Mesodermal cell (in vitro differentiated cells): ENCODE results near the gene OR2AJ1. TPM values are rescaled to one million over a fixed set of nuclear protein-coding genes. Genes with fewer than 3 reads are reported as not detected.

Experiments used
- H3K27ac ChIP-seq: 2 replicates; pipeline ENCODE4 v1.7.0; 2013; ENCODE audit warnings: mild to moderate bottlenecking, low read depth, low read length, moderate library complexity; ENCODE audit not compliant: severe bottlenecking
- H3K36me3 ChIP-seq: 2 replicates; pipeline ENCODE4 v1.7.1; 2013; ENCODE audit warnings: mild to moderate bottlenecking, low read length, moderate library complexity; ENCODE audit not compliant: control insufficient read depth, insufficient read depth
- H3K4me1 ChIP-seq: one replicate; pipeline ENCODE4 v1.7.1; 2013; ENCODE audit warnings: mild to moderate bottlenecking, low read length; ENCODE audit not compliant: insufficient read depth, control insufficient read depth, poor library complexity, severe bottlenecking
- H3K4me3 ChIP-seq: 2 replicates; pipeline ENCODE4 v1.7.0; 2013; ENCODE audit warnings: low read length, control low read depth, mild to moderate bottlenecking; ENCODE audit not compliant: insufficient read depth, poor library complexity, severe bottlenecking; ENCODE audit errors: extremely low read depth
- H3K9me3 ChIP-seq: 2 replicates; pipeline ENCODE4 v1.7.1; 2013; ENCODE audit warnings: mild to moderate bottlenecking, low read length, moderate library complexity; ENCODE audit not compliant: control insufficient read depth
- WGBS, 2 experiments: methylation state at CpG; one replicate each; pipeline ENCODE4 v1.1.5; 2013; ENCODE audit warnings: missing lambda C conversion rate in 2 of 2; ENCODE audit not compliant: insufficient coverage in 2 of 2; 5-methylcytosine and 5-hydroxymethylcytosine counted together
- polyA plus RNA-seq, 2 experiments: library from polyadenylated mRNA; stranded (reverse); fragments of 50-300 nt; gene quantifications; one replicate each; pipeline ENCODE4 v1.2.3, GENCODE V29; 2013

The OR2AJ1 gene
- polyA plus RNA-seq (2013, experiment 1 of 2): not detected
- polyA plus RNA-seq (2013, experiment 2 of 2): not detected

- Histone ChIP-seq H3K4me3 (no peak within 1 kb of the TSS), H3K36me3 (no peaks in the 10 kb centered on the region), H3K4me1 (no peaks in the 10 kb centered on the region), H3K27ac (no peak within 1 kb of the TSS), H3K9me3 (peaks cover 33% of the 10 kb centered on the region)
- WGBS, 2 experiments: 73 to 90% methylated on average over 4 to 5 of the region's 9 CpGs
These were observed at the start of gene OR2AJ1 for GRCh38 chr1:247924868-247925267. TSS of gene OR2AJ1 (plus strand) at chr1:247924889. CDS start at chr1:247933769, 8,880 bp downstream.

GRCh38 chr1:247883346-247883745 is 41.3 kb upstream of the OR2AJ1 start:
- no peaks in the 10 kb centered on the region for H3K4me1 ChIP-seq
- H3K4me3 ChIP-seq: no peak overlapping the region
- no peaks in the 10 kb centered on the region for H3K36me3 ChIP-seq
- peaks cover 28% of the 10 kb centered on the region for H3K9me3 ChIP-seq
- H3K27ac ChIP-seq: no peak overlapping the region
- 77 to 80% methylated on average over 6 to 7 of the region's 9 CpGs for WGBS, 2 experiments

- Histone ChIP-seq H3K27ac (no peak overlapping the region), H3K9me3 (peaks cover 22% of the 10 kb centered on the region), H3K4me1 (no peaks in the 10 kb centered on the region), H3K36me3 (no peaks in the 10 kb centered on the region), H3K4me3 (no peak overlapping the region)
- 83 to 91% methylated on average over 2 to 7 of the region's 10 CpGs for WGBS, 2 experiments
These were observed 39.8 kb upstream of the OR2AJ1 start for GRCh38 chr1:247884797-247885413.

GRCh38 chr1:247895163-247895637 is 29.5 kb upstream of the OR2AJ1 start, which contains the start of gene OR2W3:
TSS of gene OR2W3 (plus strand) at chr1:247895587. CDS start at chr1:247895587, 0 bp downstream.
- H3K4me3 ChIP-seq: no peak within 1 kb of the TSS
- no CpG with 5 or more reads among the region's 2 CpGs for whole genome bisulfite sequencing, 2 experiments
- no peaks in the 10 kb centered on the region for H3K4me1 ChIP-seq
- no peaks in the 10 kb centered on the region for H3K36me3 ChIP-seq
- H3K9me3 ChIP-seq: peaks cover 25% of the 10 kb centered on the region
- H3K27ac ChIP-seq: no peak within 1 kb of the TSS

GRCh38 chr1:247895976-247896375 is 28.7 kb upstream of the OR2AJ1 start:
- 77 to 84% methylated on average over 12 of the region's 14 CpGs for WGBS, 2 experiments
- H3K27ac ChIP-seq: no peak overlapping the region
- no peaks in the 10 kb centered on the region for H3K4me1 ChIP-seq
- peaks cover 25% of the 10 kb centered on the region for H3K9me3 ChIP-seq
- H3K4me3 ChIP-seq: no peak overlapping the region
- H3K36me3 ChIP-seq: no peaks in the 10 kb centered on the region

GRCh38 chr1:247904122-247904521 is 20.6 kb upstream of the OR2AJ1 start:
- WGBS, 2 experiments: 43 to 50% methylated on average over 1 of the region's 6 CpGs
- H3K4me3 ChIP-seq: no peak overlapping the region
- no peak overlapping the region for H3K27ac ChIP-seq
- no peaks in the 10 kb centered on the region for H3K4me1 ChIP-seq
- peaks cover 24% of the 10 kb centered on the region for H3K9me3 ChIP-seq
- H3K36me3 ChIP-seq: no peaks in the 10 kb centered on the region

GRCh38 chr1:247905181-247905580 is 19.5 kb upstream of the OR2AJ1 start:
- 88 to 92% methylated on average over 7 to 9 of the region's 13 CpGs for WGBS, 2 experiments
- no peak overlapping the region for H3K4me3 ChIP-seq
- peaks cover 24% of the 10 kb centered on the region for H3K9me3 ChIP-seq
- no peak overlapping the region for H3K27ac ChIP-seq
- H3K4me1 ChIP-seq: no peaks in the 10 kb centered on the region
- no peaks in the 10 kb centered on the region for H3K36me3 ChIP-seq

GRCh38 chr1:247905910-247906503 is 18.7 kb upstream of the OR2AJ1 start:
- H3K9me3 ChIP-seq: peaks cover 32% of the 10 kb centered on the region
- 68 to 78% methylated on average over 2 to 3 of the region's 9 CpGs for WGBS, 2 experiments
- no peak overlapping the region for H3K4me3 ChIP-seq
- H3K36me3 ChIP-seq: no peaks in the 10 kb centered on the region
- no peaks in the 10 kb centered on the region for H3K4me1 ChIP-seq
- H3K27ac ChIP-seq: no peak overlapping the region

- Histone ChIP-seq H3K4me3 (no peak overlapping the region), H3K36me3 (no peaks in the 10 kb centered on the region), H3K4me1 (no peaks in the 10 kb centered on the region), H3K27ac (no peak overlapping the region), H3K9me3 (peaks cover 34% of the 10 kb centered on the region)
- no CpG with 5 or more reads among the region's 7 CpGs for WGBS, 2 experiments
These were observed 18.1 kb upstream of the OR2AJ1 start for GRCh38 chr1:247906504-247907047.

GRCh38 chr1:247908766-247909165 is 15.9 kb upstream of the OR2AJ1 start:
- no peak overlapping the region for H3K27ac ChIP-seq
- no peak overlapping the region for H3K4me3 ChIP-seq
- 68 to 73% methylated on average over 4 to 5 of the region's 5 CpGs for WGBS, 2 experiments
- no peaks in the 10 kb centered on the region for H3K4me1 ChIP-seq
- H3K9me3 ChIP-seq: peaks cover 44% of the 10 kb centered on the region
- H3K36me3 ChIP-seq: no peaks in the 10 kb centered on the region

- no peaks in the 10 kb centered on the region for H3K4me1 ChIP-seq
- H3K4me3 ChIP-seq: no peak overlapping the region
- H3K27ac ChIP-seq: no peak overlapping the region
- no peaks in the 10 kb centered on the region for H3K36me3 ChIP-seq
- 14 to 46% methylated on average over 1 to 2 of the region's 2 CpGs for WGBS, 2 experiments
- peaks cover 44% of the 10 kb centered on the region for H3K9me3 ChIP-seq
These were observed 10.9 kb upstream of the OR2AJ1 start for GRCh38 chr1:247913786-247914185.
